GM23338 (cell line): Measurements from ENCODE around the gene TNK2. TPM values are rescaled to one million over a fixed set of nuclear protein-coding genes. Genes with fewer than 3 reads are reported as not detected.

ENCODE experiments used
- ATAC-seq: fragments of 200-7000 bp; cut with Tn5 transposase; 3 replicates; pipeline ENCODE4 v1.9.1; 2020
- DNase-seq: peaks from one replicate; pipeline ENCODE4 v3.0.0-alpha.2; 2015; ENCODE audit warnings: low spot score
- H2AFZ ChIP-seq: fragments of 200-600 bp; sonication (generic); 2 replicates; pipeline ENCODE4 v1.8.0; 2016; ENCODE audit warnings: antibody characterized with exemption, mild to moderate bottlenecking, moderate library complexity
- H3F3A ChIP-seq: fragments of 200-600 bp; sonication (generic); replicated peaks from 2 replicates; pipeline ENCODE4 v1.8.0; 2017; ENCODE audit warnings: antibody characterized with exemption, mixed run types, low read depth
- H3K27ac ChIP-seq: fragments of 200-600 bp; sonication (generic); 2 replicates; pipeline ENCODE4 v1.6.1; 2016; ENCODE audit warnings: low read depth
- H3K27me3 ChIP-seq: fragments of 200-600 bp; sonication (generic); 2 replicates; pipeline ENCODE4 v1.8.0; 2016; ENCODE audit warnings: mild to moderate bottlenecking, mixed run types, moderate library complexity; ENCODE audit not compliant: insufficient read depth
- H3K36me3 ChIP-seq: fragments of 200-600 bp; sonication (generic); 2 replicates; pipeline ENCODE4 v1.8.0; 2016; ENCODE audit warnings: mild to moderate bottlenecking; ENCODE audit not compliant: insufficient read depth
- H3K4me1 ChIP-seq: fragments of 200-600 bp; sonication (generic); 2 replicates; pipeline ENCODE4 v1.8.0; 2016; ENCODE audit warnings: mild to moderate bottlenecking, moderate library complexity; ENCODE audit not compliant: insufficient read depth
- H3K4me2 ChIP-seq: fragments of 200-600 bp; sonication (generic); 2 replicates; pipeline ENCODE4 v1.7.1; 2017; ENCODE audit warnings: mixed run types
- H3K4me3 ChIP-seq: fragments of 200-600 bp; sonication (generic); 2 replicates; pipeline ENCODE4 v1.6.1; 2016; ENCODE audit warnings: mixed run types
- H3K79me2 ChIP-seq: fragments of 200-600 bp; sonication (generic); replicated peaks from 2 replicates; pipeline ENCODE4 v1.8.0; 2017; ENCODE audit warnings: mild to moderate bottlenecking; ENCODE audit not compliant: insufficient read depth
- H3K9me2 ChIP-seq: fragments of 200-600 bp; sonication (generic); 2 replicates; pipeline ENCODE4 v1.8.0; 2017; ENCODE audit not compliant: insufficient read depth
- H4K20me1 ChIP-seq: fragments of 200-600 bp; sonication (generic); replicated peaks from 2 replicates; pipeline ENCODE4 v1.8.0; 2017; ENCODE audit warnings: mild to moderate bottlenecking; ENCODE audit not compliant: insufficient read depth
- H3K27ac Mint-ChIP-seq: 2 replicates; pipeline ENCODE4 v1.8.0; 2020; ENCODE audit warnings: inconsistent platforms, mild to moderate bottlenecking, moderate library complexity, mixed read lengths
- H3K27me3 Mint-ChIP-seq: 3 replicates; pipeline ENCODE4 v1.8.0; 2022; ENCODE audit warnings: low read depth, mild to moderate bottlenecking, moderate library complexity, mixed read lengths, inconsistent platforms; ENCODE audit not compliant: insufficient read depth, poor library complexity
- H3K36me3 Mint-ChIP-seq: 3 replicates; pipeline ENCODE4 v1.8.0; 2021; ENCODE audit warnings: low read depth, mild to moderate bottlenecking, inconsistent platforms, moderate library complexity, mixed read lengths
- H3K4me1 Mint-ChIP-seq: 3 replicates; pipeline ENCODE4 v1.8.0; 2020; ENCODE audit warnings: mild to moderate bottlenecking, inconsistent platforms, mixed read lengths
- H3K4me3 Mint-ChIP-seq: 3 replicates; pipeline ENCODE4 v1.8.0; 2021; ENCODE audit warnings: moderate library complexity, mild to moderate bottlenecking, inconsistent platforms, mixed read lengths
- H3K9me3 Mint-ChIP-seq: 3 replicates; pipeline ENCODE4 v1.8.0; 2020; ENCODE audit warnings: moderate library complexity, mild to moderate bottlenecking, inconsistent platforms, mixed read lengths
- CREB1 ChIP-seq: fragments of 250-450 bp; sonication (Bioruptor Pico); IDR thresholded peaks from 2 replicates; pipeline ENCODE4 v1.5.0; 2020; ENCODE audit warnings: low read depth, mild to moderate bottlenecking, moderate library complexity
- CTCF ChIP-seq, 2 experiments: fragments of 200-600 bp in 1 of 2; sonication (generic) in 1 of 2; conservative IDR thresholded peaks; 2 replicates each; pipeline versions ENCODE4 v1.5.1 to v1.6.1; 2016 to 2017; ENCODE audit warnings: antibody characterized with exemption in 2 of 2, low read depth in 2 of 2, mild to moderate bottlenecking in 2 of 2, moderate library complexity in 1 of 2
- EZH2phosphoT487 ChIP-seq: fragments of 200-600 bp; sonication (generic); IDR thresholded peaks from one replicate; pipeline ENCODE4 v1.8.1; 2018; ENCODE audit warnings: antibody characterized with exemption; ENCODE audit not compliant: unreplicated experiment
- JUNB ChIP-seq: IDR thresholded peaks from one replicate; pipeline ENCODE4 v1.6.1; 2016; ENCODE audit warnings: antibody characterized with exemption; ENCODE audit not compliant: unreplicated experiment
- POLR2AphosphoS5 ChIP-seq: IDR thresholded peaks from 2 replicates; pipeline ENCODE4 v1.6.1; 2016; ENCODE audit warnings: antibody characterized with exemption, low read depth
- STAT1 ChIP-seq: IDR thresholded peaks from one replicate; pipeline ENCODE4 v1.6.1; 2016; ENCODE audit warnings: antibody characterized with exemption; ENCODE audit not compliant: unreplicated experiment
- ZNF331 ChIP-seq: fragments of 250-450 bp; sonication (Bioruptor Pico); IDR thresholded peaks from 2 replicates; pipeline ENCODE4 v1.5.0; 2020; ENCODE audit warnings: low read depth, mild to moderate bottlenecking, moderate library complexity
- polyA plus RNA-seq: library from polyadenylated mRNA; unstranded; fragments of >200 nt; fragmentation: Nextera tagmentation; extraction: Ambion mirVana; gene quantifications from 2 replicates; pipeline ENCODE4 v1.2.1, GENCODE V29; 2016
- total RNA-seq: library from RNA; depleted of rRNA; stranded (reverse); fragments of >200 nt; shearing (Covaris generic); gene quantifications from 2 replicates; pipeline ENCODE4 v1.2.3, GENCODE V29; 2014
- TF ChIP-seq, protein P1 (sequence below): fragments of 250-450 bp; sonication (Bioruptor Pico); IDR thresholded peaks from 2 replicates; pipeline ENCODE4 v1.5.0; 2020; ENCODE audit warnings: mild to moderate bottlenecking, moderate library complexity
- TF ChIP-seq, protein P2 (sequence below): IDR thresholded peaks from one replicate; pipeline ENCODE4 v1.6.1; 2018; ENCODE audit warnings: antibody characterized with exemption; ENCODE audit not compliant: unreplicated experiment
- TF ChIP-seq, protein P3 (sequence below): IDR thresholded peaks from 2 replicates; pipeline ENCODE4 v1.6.1; 2016; ENCODE audit warnings: antibody characterized with exemption

TNK2 gene
- total and polyA plus RNA-seq, 2 experiments from 2014 or later, result 10.0 to 22.5 TPM

- TF ChIP-seq, protein P1, sequence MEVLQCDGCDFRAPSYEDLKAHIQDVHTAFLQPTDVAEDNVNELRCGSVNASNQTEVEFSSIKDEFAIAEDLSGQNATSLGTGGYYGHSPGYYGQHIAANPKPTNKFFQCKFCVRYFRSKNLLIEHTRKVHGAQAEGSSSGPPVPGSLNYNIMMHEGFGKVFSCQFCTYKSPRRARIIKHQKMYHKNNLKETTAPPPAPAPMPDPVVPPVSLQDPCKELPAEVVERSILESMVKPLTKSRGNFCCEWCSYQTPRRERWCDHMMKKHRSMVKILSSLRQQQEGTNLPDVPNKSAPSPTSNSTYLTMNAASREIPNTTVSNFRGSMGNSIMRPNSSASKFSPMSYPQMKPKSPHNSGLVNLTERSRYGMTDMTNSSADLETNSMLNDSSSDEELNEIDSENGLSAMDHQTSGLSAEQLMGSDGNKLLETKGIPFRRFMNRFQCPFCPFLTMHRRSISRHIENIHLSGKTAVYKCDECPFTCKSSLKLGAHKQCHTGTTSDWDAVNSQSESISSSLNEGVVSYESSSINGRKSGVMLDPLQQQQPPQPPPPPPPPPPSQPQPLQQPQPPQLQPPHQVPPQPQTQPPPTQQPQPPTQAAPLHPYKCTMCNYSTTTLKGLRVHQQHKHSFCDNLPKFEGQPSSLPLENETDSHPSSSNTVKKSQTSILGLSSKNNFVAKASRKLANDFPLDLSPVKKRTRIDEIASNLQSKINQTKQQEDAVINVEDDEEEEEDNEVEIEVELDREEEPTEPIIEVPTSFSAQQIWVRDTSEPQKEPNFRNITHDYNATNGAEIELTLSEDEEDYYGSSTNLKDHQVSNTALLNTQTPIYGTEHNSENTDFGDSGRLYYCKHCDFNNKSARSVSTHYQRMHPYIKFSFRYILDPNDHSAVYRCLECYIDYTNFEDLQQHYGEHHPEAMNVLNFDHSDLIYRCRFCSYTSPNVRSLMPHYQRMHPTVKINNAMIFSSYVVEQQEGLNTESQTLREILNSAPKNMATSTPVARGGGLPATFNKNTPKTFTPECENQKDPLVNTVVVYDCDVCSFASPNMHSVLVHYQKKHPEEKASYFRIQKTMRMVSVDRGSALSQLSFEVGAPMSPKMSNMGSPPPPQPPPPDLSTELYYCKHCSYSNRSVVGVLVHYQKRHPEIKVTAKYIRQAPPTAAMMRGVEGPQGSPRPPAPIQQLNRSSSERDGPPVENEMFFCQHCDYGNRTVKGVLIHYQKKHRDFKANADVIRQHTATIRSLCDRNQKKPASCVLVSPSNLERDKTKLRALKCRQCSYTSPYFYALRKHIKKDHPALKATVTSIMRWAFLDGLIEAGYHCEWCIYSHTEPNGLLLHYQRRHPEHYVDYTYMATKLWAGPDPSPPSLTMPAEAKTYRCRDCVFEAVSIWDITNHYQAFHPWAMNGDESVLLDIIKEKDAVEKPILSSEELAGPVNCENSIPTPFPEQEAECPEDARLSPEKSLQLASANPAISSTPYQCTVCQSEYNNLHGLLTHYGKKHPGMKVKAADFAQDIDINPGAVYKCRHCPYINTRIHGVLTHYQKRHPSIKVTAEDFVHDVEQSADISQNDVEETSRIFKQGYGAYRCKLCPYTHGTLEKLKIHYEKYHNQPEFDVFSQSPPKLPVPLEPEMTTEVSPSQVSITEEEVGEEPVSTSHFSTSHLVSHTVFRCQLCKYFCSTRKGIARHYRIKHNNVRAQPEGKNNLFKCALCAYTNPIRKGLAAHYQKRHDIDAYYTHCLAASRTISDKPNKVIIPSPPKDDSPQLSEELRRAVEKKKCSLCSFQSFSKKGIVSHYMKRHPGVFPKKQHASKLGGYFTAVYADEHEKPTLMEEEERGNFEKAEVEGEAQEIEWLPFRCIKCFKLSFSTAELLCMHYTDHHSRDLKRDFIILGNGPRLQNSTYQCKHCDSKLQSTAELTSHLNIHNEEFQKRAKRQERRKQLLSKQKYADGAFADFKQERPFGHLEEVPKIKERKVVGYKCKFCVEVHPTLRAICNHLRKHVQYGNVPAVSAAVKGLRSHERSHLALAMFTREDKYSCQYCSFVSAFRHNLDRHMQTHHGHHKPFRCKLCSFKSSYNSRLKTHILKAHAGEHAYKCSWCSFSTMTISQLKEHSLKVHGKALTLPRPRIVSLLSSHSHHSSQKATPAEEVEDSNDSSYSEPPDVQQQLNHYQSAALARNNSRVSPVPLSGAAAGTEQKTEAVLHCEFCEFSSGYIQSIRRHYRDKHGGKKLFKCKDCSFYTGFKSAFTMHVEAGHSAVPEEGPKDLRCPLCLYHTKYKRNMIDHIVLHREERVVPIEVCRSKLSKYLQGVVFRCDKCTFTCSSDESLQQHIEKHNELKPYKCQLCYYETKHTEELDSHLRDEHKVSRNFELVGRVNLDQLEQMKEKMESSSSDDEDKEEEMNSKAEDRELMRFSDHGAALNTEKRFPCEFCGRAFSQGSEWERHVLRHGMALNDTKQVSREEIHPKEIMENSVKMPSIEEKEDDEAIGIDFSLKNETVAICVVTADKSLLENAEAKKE, result no peak
- TF ChIP-seq EZH2phosphoT487 (no peak), ZNF331 (CRISPR knock-in tag) (no peak), CREB1 (no peak), STAT1 (no peak)
- TF ChIP-seq, protein P2, sequence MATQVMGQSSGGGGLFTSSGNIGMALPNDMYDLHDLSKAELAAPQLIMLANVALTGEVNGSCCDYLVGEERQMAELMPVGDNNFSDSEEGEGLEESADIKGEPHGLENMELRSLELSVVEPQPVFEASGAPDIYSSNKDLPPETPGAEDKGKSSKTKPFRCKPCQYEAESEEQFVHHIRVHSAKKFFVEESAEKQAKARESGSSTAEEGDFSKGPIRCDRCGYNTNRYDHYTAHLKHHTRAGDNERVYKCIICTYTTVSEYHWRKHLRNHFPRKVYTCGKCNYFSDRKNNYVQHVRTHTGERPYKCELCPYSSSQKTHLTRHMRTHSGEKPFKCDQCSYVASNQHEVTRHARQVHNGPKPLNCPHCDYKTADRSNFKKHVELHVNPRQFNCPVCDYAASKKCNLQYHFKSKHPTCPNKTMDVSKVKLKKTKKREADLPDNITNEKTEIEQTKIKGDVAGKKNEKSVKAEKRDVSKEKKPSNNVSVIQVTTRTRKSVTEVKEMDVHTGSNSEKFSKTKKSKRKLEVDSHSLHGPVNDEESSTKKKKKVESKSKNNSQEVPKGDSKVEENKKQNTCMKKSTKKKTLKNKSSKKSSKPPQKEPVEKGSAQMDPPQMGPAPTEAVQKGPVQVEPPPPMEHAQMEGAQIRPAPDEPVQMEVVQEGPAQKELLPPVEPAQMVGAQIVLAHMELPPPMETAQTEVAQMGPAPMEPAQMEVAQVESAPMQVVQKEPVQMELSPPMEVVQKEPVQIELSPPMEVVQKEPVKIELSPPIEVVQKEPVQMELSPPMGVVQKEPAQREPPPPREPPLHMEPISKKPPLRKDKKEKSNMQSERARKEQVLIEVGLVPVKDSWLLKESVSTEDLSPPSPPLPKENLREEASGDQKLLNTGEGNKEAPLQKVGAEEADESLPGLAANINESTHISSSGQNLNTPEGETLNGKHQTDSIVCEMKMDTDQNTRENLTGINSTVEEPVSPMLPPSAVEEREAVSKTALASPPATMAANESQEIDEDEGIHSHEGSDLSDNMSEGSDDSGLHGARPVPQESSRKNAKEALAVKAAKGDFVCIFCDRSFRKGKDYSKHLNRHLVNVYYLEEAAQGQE, result no peak
Observed at GRCh38 chr3:195829897-195830254, 78.5 kb downstream of the TNK2 start (continued).

GRCh38 chr3:195828762-195829161 lies 79.6 kb downstream of the TNK2 start:
- H3K27me3 Mint-ChIP-seq, result peaks cover 13% of the 10 kb centered on the region
- H3K4me1 ChIP-seq, result no peaks in the 10 kb centered on the region
- H3K4me3 ChIP-seq, result no peak overlapping the region
- H3K9me3 Mint-ChIP-seq, result peaks cover 3% of the 10 kb centered on the region; the same call in 1 of the 3 replicates
- H3K27ac ChIP-seq, result no peak overlapping the region
- no peak overlapping the region for H3K27ac Mint-ChIP-seq
- no peaks in the 10 kb centered on the region for H4K20me1 ChIP-seq
- no peak overlapping the region for H3K4me3 Mint-ChIP-seq
- H3K36me3 ChIP-seq, result no peaks in the 10 kb centered on the region
- no peaks in the 10 kb centered on the region for H3K27me3 ChIP-seq
- H3K79me2 ChIP-seq, result no peaks in the 10 kb centered on the region
- no peaks in the 10 kb centered on the region for H3K36me3 Mint-ChIP-seq
- ATAC-seq (no peak), DNase-seq (no peak)
- no peaks in the 10 kb centered on the region for H3K9me2 ChIP-seq
- H3K4me2 ChIP-seq, result no peak overlapping the region
- peaks cover 3% of the 10 kb centered on the region for H3K4me1 Mint-ChIP-seq
- H2AFZ ChIP-seq, result no peak overlapping the region
- H3F3A ChIP-seq, result no peaks in the 10 kb centered on the region
- TF ChIP-seq, protein P2, result no peak
- TF ChIP-seq, protein P3, sequence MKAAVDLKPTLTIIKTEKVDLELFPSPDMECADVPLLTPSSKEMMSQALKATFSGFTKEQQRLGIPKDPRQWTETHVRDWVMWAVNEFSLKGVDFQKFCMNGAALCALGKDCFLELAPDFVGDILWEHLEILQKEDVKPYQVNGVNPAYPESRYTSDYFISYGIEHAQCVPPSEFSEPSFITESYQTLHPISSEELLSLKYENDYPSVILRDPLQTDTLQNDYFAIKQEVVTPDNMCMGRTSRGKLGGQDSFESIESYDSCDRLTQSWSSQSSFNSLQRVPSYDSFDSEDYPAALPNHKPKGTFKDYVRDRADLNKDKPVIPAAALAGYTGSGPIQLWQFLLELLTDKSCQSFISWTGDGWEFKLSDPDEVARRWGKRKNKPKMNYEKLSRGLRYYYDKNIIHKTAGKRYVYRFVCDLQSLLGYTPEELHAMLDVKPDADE, result no peak
- TF ChIP-seq EZH2phosphoT487, result no peak
- no peak for TF ChIP-seq JUNB
- TF ChIP-seq CTCF (conservative IDR thresholded peaks at IDR 0.05; ENCODE audit: low read depth in 2 of 2), result no peak
- TF ChIP-seq POLR2AphosphoS5, result no peak
